Naive thymus-derived CD4-positive, alpha-beta T cell (primary cell): ENCODE results near the gene DNAH1. TPM values are rescaled to one million over a fixed set of nuclear protein-coding genes. Genes with fewer than 3 reads are reported as not detected.
"Not testable (repeated sequence)": the region's sequence is repeated elsewhere in the genome, so short reads cannot be mapped to it uniquely, and the experiment has no call there.

Experiments used
- ATAC-seq: fragments of 150-1000 bp; cut with Tn5 transposase; 2 replicates; pipeline ENCODE4 v1.10.0; 2021; ENCODE audit warnings: mild to moderate bottlenecking, moderate library complexity
- CTCF ChIA-PET: fragments of 350-600 bp; sonication (Branson Sonifier 250); formaldehyde crosslinking; loops from one replicate; lab custom pipeline; 2021; ENCODE audit warnings: antibody characterized with exemption; lab: Charles Lee
- POLR2A ChIA-PET: fragments of 350-600 bp; sonication (Branson Sonifier 250); formaldehyde crosslinking; loops from one replicate; lab custom pipeline; 2021; ENCODE audit warnings: antibody characterized with exemption, inconsistent platforms; lab: Charles Lee
- DNase-seq, 9 donors: peaks; one replicate each; pipeline versions ENCODE4 v3.0.0 to v3.0.0-alpha.2; 2020 to 2022; ENCODE audit warnings: mixed read lengths in 1 of 9
- H3K27ac ChIP-seq: one replicate; pipeline ENCODE4 v1.7.0; 2013; ENCODE audit warnings: mild to moderate bottlenecking, low read depth, low read length, moderate library complexity
- H3K27me3 ChIP-seq, 2 donors: one replicate each; pipeline ENCODE4 v1.7.0; 2013; ENCODE audit warnings: low read length in 2 of 2, mild to moderate bottlenecking in 2 of 2, moderate library complexity in 2 of 2; ENCODE audit not compliant: control insufficient read depth in 2 of 2, insufficient read depth in 2 of 2
- H3K36me3 ChIP-seq, 3 experiments: 1 replicate in 2 of 3; 2 replicates in 1 of 3; pipeline ENCODE4 v1.7.0; 2013; ENCODE audit warnings: low read length in 3 of 3, mild to moderate bottlenecking in 3 of 3, moderate library complexity in 1 of 3; ENCODE audit not compliant: insufficient read depth in 3 of 3, control insufficient read depth in 2 of 3
- H3K4me1 ChIP-seq, 2 donors: one replicate each; pipeline ENCODE4 v1.7.0; 2013; ENCODE audit warnings: low read length in 2 of 2, mild to moderate bottlenecking in 2 of 2, moderate library complexity in 1 of 2; ENCODE audit not compliant: control insufficient read depth in 2 of 2, insufficient read depth in 2 of 2
- H3K4me3 ChIP-seq: 2 replicates; pipeline ENCODE4 v1.7.0; 2013; ENCODE audit warnings: mild to moderate bottlenecking, low read length
- H3K9me3 ChIP-seq, 3 experiments: 1 replicate in 2 of 3; 2 replicates in 1 of 3; pipeline ENCODE4 v1.7.0; 2013; ENCODE audit warnings: low read length in 3 of 3; ENCODE audit not compliant: control insufficient read depth in 2 of 3
- H3K27ac Mint-ChIP-seq, 9 donors: one replicate each; pipeline ENCODE4 v1.8.0; 2020 to 2022; ENCODE audit warnings: mixed read lengths in 9 of 9, mild to moderate bottlenecking in 8 of 9, moderate library complexity in 5 of 9, inconsistent platforms in 2 of 9
- H3K27me3 Mint-ChIP-seq, 5 donors: one replicate each; pipeline ENCODE4 v1.8.0; 2021 to 2022; ENCODE audit warnings: mixed read lengths in 5 of 5, mild to moderate bottlenecking in 1 of 5
- H3K36me3 Mint-ChIP-seq, 5 donors: one replicate each; pipeline ENCODE4 v1.8.0; 2020 to 2022; ENCODE audit warnings: mixed read lengths in 5 of 5, mild to moderate bottlenecking in 3 of 5, inconsistent platforms in 1 of 5
- H3K4me1 Mint-ChIP-seq, 7 donors: one replicate each; pipeline ENCODE4 v1.8.0; 2020 to 2022; ENCODE audit warnings: mixed read lengths in 7 of 7, mild to moderate bottlenecking in 3 of 7, inconsistent platforms in 1 of 7
- H3K4me3 Mint-ChIP-seq, 10 donors: one replicate each; pipeline ENCODE4 v1.8.0; 2020 to 2022; ENCODE audit warnings: mild to moderate bottlenecking in 10 of 10, mixed read lengths in 10 of 10, moderate library complexity in 6 of 10, inconsistent platforms in 2 of 10
- H3K9me3 Mint-ChIP-seq, 11 donors: one replicate each; pipeline ENCODE4 v1.8.0; 2020 to 2022; ENCODE audit warnings: mixed read lengths in 11 of 11, mild to moderate bottlenecking in 4 of 11, inconsistent platforms in 1 of 11, moderate library complexity in 1 of 11
- intact Hi-C, 2 donors: fragments of 100-400 bp; cut with micrococcal nuclease; formaldehyde crosslinking; loops; one replicate each; pipeline ENCODE4 v1.15.1; 2023
- polyA plus RNA-seq, 2 donors: library from polyadenylated mRNA; unstranded; fragments of 300-500 nt; fragmentation: Illumina TruSeq; gene quantifications; one replicate each; pipeline ENCODE4 v1.2.3, GENCODE V29; 2021
- total RNA-seq, 6 experiments: library from RNA in 5 of 6; stranded (reverse) in 5 of 6; gene quantifications; 1 replicate in 5 of 6; 2 replicates in 1 of 6; pipeline ENCODE4 v1.2.3 and lab custom pipeline; 2021 to 2026

The DNAH1 gene
- total and polyA plus RNA-seq, 7 experiments from 2014 or later, result 0.35 to 69.2 (median 48.2) TPM

- Mint-ChIP-seq H3K27me3 (no peaks in the 10 kb centered on the region), H3K27ac (no peak overlapping the region), H3K9me3 (no peaks in the 10 kb centered on the region), H3K36me3 (peaks cover 4 to 17% (median 5%) of the 10 kb centered on the region in 5 donors), H3K4me1 (no peaks in the 10 kb centered on the region), H3K4me3 (no peak overlapping the region)
- CTCF ChIA-PET, result no interaction called here
- H3K9me3 ChIP-seq, result no peaks in the 10 kb centered on the region
- DNase-seq (no peak), ATAC-seq (no peak)
- H3K36me3 ChIP-seq, result peaks cover 4 to 36% (median 6%) of the 10 kb centered on the region in 3 experiments
- H3K27me3 ChIP-seq, result no peaks in the 10 kb centered on the region
- POLR2A ChIA-PET, result no interaction called here
- intact Hi-C loops, result loop anchor here in 1 of 2 donors (10.0 kb wide), 1 partner anchor 327 kb away; no protein-coding TSS in a partner anchor
- no peaks in the 10 kb centered on the region for H3K4me1 ChIP-seq
- no peak overlapping the region for H3K27ac ChIP-seq
- no peak overlapping the region for H3K4me3 ChIP-seq
Observed at GRCh38 chr3:52331906-52332305, 15.8 kb downstream of the DNAH1 start.

DNA sequence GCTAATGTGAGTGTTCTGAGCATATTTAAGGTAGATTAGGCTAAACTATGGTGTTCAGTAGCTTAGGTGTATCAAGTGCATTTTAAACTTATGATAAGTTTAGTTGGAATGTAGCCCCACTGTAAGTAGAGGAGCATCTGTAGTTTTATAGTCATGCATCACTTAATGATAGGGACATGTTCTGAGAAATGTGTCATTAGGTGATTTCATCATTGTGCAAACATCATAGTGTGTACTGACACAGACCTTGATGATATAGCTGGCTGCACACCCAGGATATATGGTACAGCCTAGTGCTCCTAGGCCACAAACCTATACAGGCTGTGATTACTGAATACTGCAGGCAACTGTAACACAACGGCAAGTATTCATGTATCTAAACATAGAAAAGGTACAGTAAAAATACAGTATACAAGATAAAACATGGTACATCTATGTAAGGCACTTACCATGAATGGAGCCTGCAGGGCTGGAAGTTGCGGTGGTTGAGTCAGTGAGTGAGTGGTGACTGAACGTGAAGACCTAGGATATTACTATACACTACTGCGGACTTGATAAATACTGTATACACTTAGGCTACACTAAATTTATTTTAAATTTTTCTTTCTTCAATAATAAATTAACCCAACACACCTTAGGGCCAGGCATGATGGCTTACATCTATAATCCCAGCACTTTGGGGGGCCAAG is 17.9 kb downstream of the DNAH1 start:
- ChIA-PET CTCF (interaction anchor here (0.6 to 0.9 kb wide), 5 partner anchors 30 to 371 kb away, joined by 3 to 5 read pairs (median 4); no protein-coding TSS in a partner anchor), POLR2A (interaction anchor here (0.8 kb wide), 2 partner anchors 15 to 38 kb away, joined by 3 read pairs; no protein-coding TSS in a partner anchor)
- H3K4me3 ChIP-seq, result no peak overlapping the region
- no peak overlapping the region for H3K27ac ChIP-seq
- Mint-ChIP-seq H3K4me1 (peaks cover 0 to under 1% (median 0%) of the 10 kb centered on the region in 7 donors), H3K9me3 (no peaks in the 10 kb centered on the region), H3K27ac (no peak overlapping the region), H3K4me3 (no peak overlapping the region), H3K36me3 (peaks cover 0 to 17% (median 3%) of the 10 kb centered on the region in 5 donors), H3K27me3 (no peaks in the 10 kb centered on the region)
- no peaks in the 10 kb centered on the region for H3K9me3 ChIP-seq
- H3K36me3 ChIP-seq, result peaks cover 3 to 31% (median 4%) of the 10 kb centered on the region in 3 experiments
- DNase-seq (no peak), ATAC-seq (no peak)
- no peaks in the 10 kb centered on the region for H3K4me1 ChIP-seq
- H3K27me3 ChIP-seq, result no peaks in the 10 kb centered on the region
- intact Hi-C loops, result loop anchor here in 1 of 2 donors (10.0 kb wide), 1 partner anchor 329 kb away; no protein-coding TSS in a partner anchor

GRCh38 chr3:52338131-52338530 is 22.0 kb downstream of the DNAH1 start:
- intact Hi-C loops, result loop anchor here in 1 of 2 donors (10.0 kb wide), 1 partner anchor 333 kb away; no protein-coding TSS in a partner anchor
- POLR2A ChIA-PET, result interaction anchor here (0.6 to 2.9 kb wide), 5 partner anchors 10 to 118 kb away, joined by 3 to 17 read pairs (median 7); partner anchors contain the start of gene TWF2
- peaks cover 0 to 24% (median 11%) of the 10 kb centered on the region in 5 donors for H3K36me3 Mint-ChIP-seq

GRCh38 chr3:52339612-52340011 is 23.5 kb downstream of the DNAH1 start:
- intact Hi-C loops, result loop anchor here (1.0 to 10.0 kb wide), 8 partner anchors 48 to 397 kb away; partner anchors contain the start of gene PARP3 (in 1 of the 2)
- H3K9me3 Mint-ChIP-seq, result peaks cover 0 to 2% (median 0%) of the 10 kb centered on the region in 11 donors
- peak overlapping the region in 7 of 9 donors; percentile 1 to 78 (median 40) for H3K27ac Mint-ChIP-seq
- H3K36me3 Mint-ChIP-seq, result peaks cover 0 to 28% (median 11%) of the 10 kb centered on the region in 5 donors
- DNase-seq (peak in 7 of 9 donors; percentile 67 to 85 (median 76)), ATAC-seq (peak; percentile 92)
- H3K27me3 ChIP-seq, result no peaks in the 10 kb centered on the region
- H3K27ac ChIP-seq, result no peak overlapping the region
- no peaks in the 10 kb centered on the region for H3K27me3 Mint-ChIP-seq
- no peaks in the 10 kb centered on the region for H3K4me1 ChIP-seq
- no peak overlapping the region for H3K4me3 ChIP-seq
- POLR2A ChIA-PET, result interaction anchor here (0.7 to 2.9 kb wide), 12 partner anchors 47 to 123 kb away, joined by 3 to 17 read pairs (median 6); partner anchors contain the start of genes GLYCTK and TWF2
- CTCF ChIA-PET, result interaction anchor here (0.6 to 4.5 kb wide), 37 partner anchors 8 to 1929 kb away, joined by 3 to 92 read pairs (median 6); partner anchors contain the start of genes GLYCTK, RPL29, TLR9 and TWF2
- H3K36me3 ChIP-seq, result peaks cover 0 to 17% (median 0%) of the 10 kb centered on the region in 3 experiments
- peaks cover 7 to 16% (median 8%) of the 10 kb centered on the region in 7 donors for H3K4me1 Mint-ChIP-seq
- no peak overlapping the region for H3K4me3 Mint-ChIP-seq
- H3K9me3 ChIP-seq, result no peaks in the 10 kb centered on the region

More at GRCh38 chr3:52338131-52338530, 22.0 kb downstream of the DNAH1 start:
- peaks cover 7 to 16% (median 8%) of the 10 kb centered on the region in 7 donors for H3K4me1 Mint-ChIP-seq
- H3K4me1 ChIP-seq, H3K4me3 ChIP-seq, H3K27me3 Mint-ChIP-seq, H3K4me3 Mint-ChIP-seq, H3K27ac Mint-ChIP-seq, H3K27ac ChIP-seq, H3K9me3 ChIP-seq, DNase-seq, ATAC-seq, H3K9me3 Mint-ChIP-seq, H3K27me3 ChIP-seq: not testable (repeated sequence)
- CTCF ChIA-PET, result interaction anchor here (0.7 to 4.5 kb wide), 10 partner anchors 9 to 336 kb away, joined by 3 to 92 read pairs (median 17); partner anchors contain the start of genes TLR9 and TWF2
- peaks cover 3 to 11% (median 4%) of the 10 kb centered on the region in 3 experiments for H3K36me3 ChIP-seq

DNA sequence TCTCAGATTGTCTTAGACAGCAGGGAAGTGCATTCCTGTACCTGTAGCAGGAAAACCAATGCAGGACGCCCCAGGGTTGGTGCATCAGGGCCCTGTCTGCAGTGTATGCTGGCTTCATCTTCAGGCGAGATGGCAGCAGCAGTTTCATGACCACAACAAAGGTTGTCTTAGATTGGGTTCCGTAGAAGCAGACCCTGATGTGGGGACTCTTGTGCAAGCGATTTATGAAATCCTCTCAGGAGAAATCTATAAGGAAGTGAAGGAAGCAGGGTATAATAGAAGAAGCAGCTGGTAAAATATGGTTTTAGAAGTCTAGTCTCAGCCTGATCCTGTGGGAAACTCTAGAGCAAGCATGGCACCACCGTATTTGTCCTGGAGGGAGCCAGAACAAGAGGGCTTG is 25.0 kb downstream of the DNAH1 start:
- intact Hi-C loops, result no loop called here
- no peak overlapping the region for H3K4me3 ChIP-seq
- Mint-ChIP-seq H3K36me3 (peaks cover 0 to 32% (median 11%) of the 10 kb centered on the region in 5 donors), H3K4me1 (peaks cover 7 to 16% (median 8%) of the 10 kb centered on the region in 7 donors), H3K9me3 (peaks cover 0 to 2% (median 0%) of the 10 kb centered on the region in 11 donors), H3K27ac (no peak overlapping the region), H3K4me3 (no peak overlapping the region), H3K27me3 (no peaks in the 10 kb centered on the region)
- H3K4me1 ChIP-seq, result no peaks in the 10 kb centered on the region
- H3K9me3 ChIP-seq, result no peaks in the 10 kb centered on the region
- ATAC-seq, result no peak
- no peaks in the 10 kb centered on the region for H3K27me3 ChIP-seq
- DNase-seq, result no peak
- CTCF ChIA-PET, result interaction anchor here (0.8 to 4.5 kb wide), 6 partner anchors 52 to 124 kb away, joined by 3 to 92 read pairs (median 22); partner anchors contain the start of gene TLR9
- POLR2A ChIA-PET, result interaction anchor here (2.8 kb wide), 1 partner anchor 110 kb away, joined by 6 read pairs; no protein-coding TSS in a partner anchor
- H3K27ac ChIP-seq, result no peak overlapping the region
- peaks cover 0 to 32% (median 0%) of the 10 kb centered on the region in 3 experiments for H3K36me3 ChIP-seq

- H3K36me3 ChIP-seq, result peaks cover 0 to 55% (median 0%) of the 10 kb centered on the region in 3 experiments
- peaks cover 7 to 16% (median 8%) of the 10 kb centered on the region in 7 donors for H3K4me1 Mint-ChIP-seq
- ATAC-seq (no peak), DNase-seq (no peak)
- H3K4me1 ChIP-seq, result no peaks in the 10 kb centered on the region
- H3K27me3 ChIP-seq, result no peaks in the 10 kb centered on the region
- intact Hi-C loops, result no loop called here
- peaks cover 0 to 40% (median 11%) of the 10 kb centered on the region in 5 donors for H3K36me3 Mint-ChIP-seq
- H3K27ac Mint-ChIP-seq, result no peak overlapping the region
- no peaks in the 10 kb centered on the region for H3K9me3 ChIP-seq
- no peak overlapping the region for H3K4me3 Mint-ChIP-seq
- no peak overlapping the region for H3K4me3 ChIP-seq
- peaks cover 0 to 2% (median 0%) of the 10 kb centered on the region in 11 donors for H3K9me3 Mint-ChIP-seq
- no peak overlapping the region for H3K27ac ChIP-seq
- ChIA-PET CTCF (no interaction called here), POLR2A (no interaction called here)
- H3K27me3 Mint-ChIP-seq, result no peaks in the 10 kb centered on the region
Observed at GRCh38 chr3:52343946-52344600, 28.0 kb downstream of the DNAH1 start.
